GM15510 (cell line): ENCODE results near the gene CNKSR1.

ENCODE experiments used
- POLR2A ChIP-seq: IDR thresholded peaks from 3 replicates; pipeline ENCODE4 v1.6.1; 2011; ENCODE audit warnings: borderline replicate concordance; ENCODE audit not compliant: insufficient read length; ENCODE audit errors: extremely low read depth

CNKSR1 gene

GRCh38 chr1:26221094-26221493, 43.8 kb downstream of the CNKSR1 start:
- TF ChIP-seq POLR2A, result no peak

- no peak for TF ChIP-seq POLR2A
Observed at GRCh38 chr1:26224606-26225005, 47.3 kb downstream of the CNKSR1 start.

- no peak for TF ChIP-seq POLR2A
Observed at GRCh38 chr1:26225033-26225831, 47.9 kb downstream of the CNKSR1 start.

- peak; percentile 94 for TF ChIP-seq POLR2A
Observed at GRCh38 chr1:26233903-26234643, 56.8 kb downstream of the CNKSR1 start, which contains the start of gene CEP85. Gene CEP85, plus strand, starts transcription at chr1:26234200. Its CDS starts 5,584 bp downstream, at chr1:26239784.

GRCh38 chr1:26234644-26235370, 57.5 kb downstream of the CNKSR1 start:
- TF ChIP-seq POLR2A, result no peak

- TF ChIP-seq POLR2A, result no peak
Observed at GRCh38 chr1:26237230-26237966, 60.1 kb downstream of the CNKSR1 start.
